ENCODE results near the gene BCL11B. TPM values are rescaled to one million over a fixed set of nuclear protein-coding genes. Genes with fewer than 3 reads are reported as not detected.

The BCL11B gene
- total and polyA plus RNA-seq, 9 of the 15 experiments (the other 6 are each of a cell fraction or from before 2014, with no cell fraction given), result 0.09 TPM; not detected in 8

DNA sequence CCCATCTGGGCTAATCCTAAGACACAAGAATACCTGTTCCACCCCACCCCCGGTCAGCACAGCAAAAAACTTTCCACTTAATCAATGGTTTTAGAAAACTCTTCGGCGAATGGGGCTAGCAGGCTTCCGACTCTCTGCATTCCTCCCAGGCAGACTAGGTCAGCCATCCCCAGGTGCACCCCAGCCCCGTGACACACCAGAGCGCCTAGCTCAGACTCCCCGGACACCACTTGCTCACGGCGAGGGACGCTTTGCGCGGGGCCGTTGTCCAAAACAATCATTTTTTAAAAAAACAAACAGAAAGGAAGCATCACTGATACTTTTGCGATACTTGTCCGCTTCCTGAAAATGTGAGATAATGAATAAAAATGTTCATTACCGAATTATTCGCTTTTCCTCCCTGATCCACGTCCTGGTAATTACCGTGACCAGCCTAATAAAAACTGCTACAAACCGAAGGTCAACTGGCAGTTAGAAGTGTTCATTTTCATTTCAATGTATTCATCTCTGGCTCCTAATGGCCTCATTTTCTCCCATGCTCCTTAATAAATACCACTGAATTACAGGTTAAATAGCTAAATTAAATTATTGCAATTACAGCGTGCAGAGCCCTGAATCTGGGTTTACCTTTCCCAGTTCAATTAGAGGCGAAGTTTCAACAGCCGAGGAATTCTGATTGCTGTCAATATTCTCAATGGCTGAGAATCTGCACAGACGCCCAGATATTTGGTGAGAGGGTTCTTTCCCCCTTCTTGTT, 73.1 kb downstream of the BCL11B start (continued):
- TF ChIP-seq, protein P1, sequence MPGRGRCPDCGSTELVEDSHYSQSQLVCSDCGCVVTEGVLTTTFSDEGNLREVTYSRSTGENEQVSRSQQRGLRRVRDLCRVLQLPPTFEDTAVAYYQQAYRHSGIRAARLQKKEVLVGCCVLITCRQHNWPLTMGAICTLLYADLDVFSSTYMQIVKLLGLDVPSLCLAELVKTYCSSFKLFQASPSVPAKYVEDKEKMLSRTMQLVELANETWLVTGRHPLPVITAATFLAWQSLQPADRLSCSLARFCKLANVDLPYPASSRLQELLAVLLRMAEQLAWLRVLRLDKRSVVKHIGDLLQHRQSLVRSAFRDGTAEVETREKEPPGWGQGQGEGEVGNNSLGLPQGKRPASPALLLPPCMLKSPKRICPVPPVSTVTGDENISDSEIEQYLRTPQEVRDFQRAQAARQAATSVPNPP (IDR thresholded peaks at IDR 0.05; ENCODE audit: borderline replicate concordance, insufficient read depth, insufficient read length), result no peak
- TF ChIP-seq NCOA6 (IDR thresholded peaks at IDR 0.05), result no peak

DNA sequence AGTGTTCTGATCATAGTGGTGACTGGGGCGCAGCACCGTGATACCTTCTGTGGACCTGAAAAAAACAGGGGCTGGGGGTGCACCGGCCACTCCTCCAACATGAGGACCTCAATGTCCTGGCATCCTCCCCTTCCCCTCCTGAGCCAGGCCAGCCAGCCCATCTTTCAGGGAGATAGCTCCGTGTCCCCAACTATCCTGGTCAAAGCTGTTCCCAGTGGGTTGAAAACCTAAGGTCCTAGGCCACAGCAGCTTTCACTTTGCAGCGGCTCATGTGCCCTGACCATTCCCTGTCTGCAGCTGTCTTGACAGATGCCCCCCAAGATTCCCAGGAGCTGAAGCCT, 75.7 kb downstream of the BCL11B start:
- no peaks in the 10 kb centered on the region for H3K79me2 ChIP-seq (ENCODE audit: control insufficient read depth, insufficient read depth, low read length)
- no peaks in the 10 kb centered on the region; a peak in 1 of 5 replicates for H3K4me1 ChIP-seq (replicated peaks in 1 of 2; ENCODE audit: control insufficient read depth in 2 of 2, insufficient read depth in 2 of 2, low read length in 2 of 2)
- H3K9me3 ChIP-seq (replicated peaks; ENCODE audit: control insufficient read depth, insufficient read depth, low read depth, low read length), result no peaks in the 10 kb centered on the region
- in situ Hi-C loops (cut with MboI) (no loop called here), intact Hi-C loops (cut with micrococcal nuclease) (no loop called here)
- H2AFZ ChIP-seq (ENCODE audit: low read depth, low read length), result no peak overlapping the region
- peaks cover 0 to 18% of the 10 kb centered on the region in 2 experiments; a peak in 2 of 5 replicates for H3K27me3 ChIP-seq (ENCODE audit: control insufficient read depth in 2 of 2, insufficient read depth in 2 of 2, low read length in 2 of 2)
- H3K4me3 ChIP-seq, result no peak overlapping the region
- DNase-seq (ENCODE audit: extremely low read depth in 1 of 4, low spot score in 3 of 4) (no peak), FAIRE-seq (no peak), ATAC-seq (no peak)
- WGBS (ENCODE audit: insufficient coverage, low coverage, missing lambda C conversion rate), result 7% methylated on average over 4 of the region's 5 CpGs
- TF ChIP-seq MAFK (IDR thresholded peaks at IDR 0.05; ENCODE audit: low read length), result no peak
- TF ChIP-seq, protein P2, sequence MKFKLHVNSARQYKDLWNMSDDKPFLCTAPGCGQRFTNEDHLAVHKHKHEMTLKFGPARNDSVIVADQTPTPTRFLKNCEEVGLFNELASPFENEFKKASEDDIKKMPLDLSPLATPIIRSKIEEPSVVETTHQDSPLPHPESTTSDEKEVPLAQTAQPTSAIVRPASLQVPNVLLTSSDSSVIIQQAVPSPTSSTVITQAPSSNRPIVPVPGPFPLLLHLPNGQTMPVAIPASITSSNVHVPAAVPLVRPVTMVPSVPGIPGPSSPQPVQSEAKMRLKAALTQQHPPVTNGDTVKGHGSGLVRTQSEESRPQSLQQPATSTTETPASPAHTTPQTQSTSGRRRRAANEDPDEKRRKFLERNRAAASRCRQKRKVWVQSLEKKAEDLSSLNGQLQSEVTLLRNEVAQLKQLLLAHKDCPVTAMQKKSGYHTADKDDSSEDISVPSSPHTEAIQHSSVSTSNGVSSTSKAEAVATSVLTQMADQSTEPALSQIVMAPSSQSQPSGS (CRISPR knock-in tag; IDR thresholded peaks at IDR 0.05), result no peak
- no peak for TF ChIP-seq NCOA4 (IDR thresholded peaks at IDR 0.05; ENCODE audit: partially characterized antibody)
- no peak for TF ChIP-seq POLR2G (IDR thresholded peaks at IDR 0.05; ENCODE audit: low read depth, low read length)
- ChIA-PET POLR2A (no interaction called here), CTCF (ENCODE audit: low intra/inter-chr PET ratio) (no interaction called here)
- no TSS peak for BruUV-seq (replicated peaks)
- H3K9me1 ChIP-seq (ENCODE audit: control insufficient read depth, insufficient read depth, low read length), result no peaks in the 10 kb centered on the region
- H4K20me1 ChIP-seq (replicated peaks; ENCODE audit: control insufficient read depth, insufficient read depth, low read length), result 0 out of 2 replicates have a peak, but pooled peaks cover 6% of the 10 kb centered on the region
- no peak overlapping the region for H3K4me2 ChIP-seq (ENCODE audit: insufficient read depth, low read length)
- H3K36me3 ChIP-seq (ENCODE audit: control insufficient read depth, insufficient read depth, low read length), result no peaks in the 10 kb centered on the region
- H3K27ac ChIP-seq (ENCODE audit: extremely low read depth, low read depth, low read length), result no peak overlapping the region
- no peak overlapping the region for H3K9ac ChIP-seq (ENCODE audit: insufficient read depth in 1 of 2, low read depth in 2 of 2, low read length in 2 of 2)
